ENCODE data around the gene SLC25A30. TPM values are rescaled to one million over a fixed set of nuclear protein-coding genes. Genes with fewer than 3 reads are reported as not detected.
"Not testable (repeated sequence)": the region's sequence is repeated elsewhere in the genome, so short reads cannot be mapped to it uniquely, and the experiment has no call there.

Gene SLC25A30
- total and polyA plus RNA-seq, 7 experiments from 2014 or later: 1.7 to 29.4 (median 19.3) TPM

GRCh38 chr13:45376651-45377050 lies 41.5 kb downstream of the SLC25A30 start:
- H3K4me3 Mint-ChIP-seq; H3K4me1 ChIP-seq (ENCODE audit: control insufficient read depth in 2 of 2, insufficient read depth in 2 of 2, low read length in 2 of 2); H3K9me3 ChIP-seq (ENCODE audit: control insufficient read depth in 2 of 3, low read length in 3 of 3); H3K4me3 ChIP-seq (ENCODE audit: low read length); H3K9me3 Mint-ChIP-seq; ATAC-seq; H3K27me3 Mint-ChIP-seq; H3K27me3 ChIP-seq (ENCODE audit: control insufficient read depth in 2 of 2, insufficient read depth in 2 of 2, low read length in 2 of 2); H3K36me3 Mint-ChIP-seq; H3K36me3 ChIP-seq (ENCODE audit: control insufficient read depth in 2 of 3, insufficient read depth in 3 of 3, low read length in 3 of 3); DNase-seq; intact Hi-C loops (cut with micrococcal nuclease); H3K27ac ChIP-seq (ENCODE audit: low read depth, low read length); H3K27ac Mint-ChIP-seq; CTCF ChIA-PET: not testable (repeated sequence)
- H3K4me1 Mint-ChIP-seq: peaks cover 0 to 19% (median 10%) of the 10 kb centered on the region in 7 donors
- POLR2A ChIA-PET: interaction anchor here (0.5 kb wide), 1 partner anchor 330 kb away, joined by 8 read pairs; no protein-coding TSS in a partner anchor

- DNase-seq: no peak
- Mint-ChIP-seq H3K27ac (no peak overlapping the region), H3K4me3 (no peak overlapping the region), H3K36me3 (peaks cover 0 to 3% (median 0%) of the 10 kb centered on the region in 5 donors), H3K4me1 (peaks cover 10 to 31% (median 20%) of the 10 kb centered on the region in 7 donors), H3K9me3 (no peaks in the 10 kb centered on the region), H3K27me3 (no peaks in the 10 kb centered on the region)
- no peak overlapping the region for H3K27ac ChIP-seq (ENCODE audit: low read depth, low read length)
- H3K36me3 ChIP-seq (ENCODE audit: control insufficient read depth in 2 of 3, insufficient read depth in 3 of 3, low read length in 3 of 3): no peaks in the 10 kb centered on the region
- ChIA-PET POLR2A (no interaction called here), CTCF (no interaction called here)
- H3K4me3 ChIP-seq (ENCODE audit: low read length): no peak overlapping the region
- no peaks in the 10 kb centered on the region for H3K9me3 ChIP-seq (ENCODE audit: control insufficient read depth in 2 of 3, low read length in 3 of 3)
- ATAC-seq: no peak
- no peaks in the 10 kb centered on the region for H3K27me3 ChIP-seq (ENCODE audit: control insufficient read depth in 2 of 2, insufficient read depth in 2 of 2, low read length in 2 of 2)
- intact Hi-C loops (cut with micrococcal nuclease): no loop called here
- peaks cover 5 to 6% of the 10 kb centered on the region in 2 donors for H3K4me1 ChIP-seq (ENCODE audit: control insufficient read depth in 2 of 2, insufficient read depth in 2 of 2, low read length in 2 of 2)
Measured at GRCh38 chr13:45374917-45375316, 43.3 kb downstream of the SLC25A30 start.

GRCh38 chr13:45373162-45373547 lies 45.0 kb downstream of the SLC25A30 start:
- no peaks in the 10 kb centered on the region for H3K27me3 ChIP-seq (ENCODE audit: control insufficient read depth in 2 of 2, insufficient read depth in 2 of 2, low read length in 2 of 2)
- H3K27ac ChIP-seq (ENCODE audit: low read depth, low read length): no peak overlapping the region
- H3K4me3 ChIP-seq (ENCODE audit: low read length): no peak overlapping the region
- ATAC-seq: no peak
- Mint-ChIP-seq H3K9me3 (no peaks in the 10 kb centered on the region), H3K4me1 (peaks cover 23 to 46% (median 35%) of the 10 kb centered on the region in 7 donors), H3K27ac (peak overlapping the region in 4 of 9 donors; percentile 15 to 49 (median 37)), H3K36me3 (peaks cover 0 to 10% (median 4%) of the 10 kb centered on the region in 5 donors), H3K27me3 (no peaks in the 10 kb centered on the region), H3K4me3 (no peak overlapping the region)
- ChIA-PET CTCF (interaction anchor here (0.6 to 1.7 kb wide), 2 partner anchors 26 to 88 kb away, joined by 3 to 4 read pairs; no protein-coding TSS in a partner anchor), POLR2A (no interaction called here)
- H3K9me3 ChIP-seq (ENCODE audit: control insufficient read depth in 2 of 3, low read length in 3 of 3): no peaks in the 10 kb centered on the region
- no peaks in the 10 kb centered on the region for H3K36me3 ChIP-seq (ENCODE audit: control insufficient read depth in 2 of 3, insufficient read depth in 3 of 3, low read length in 3 of 3)
- peaks cover 9 to 11% of the 10 kb centered on the region in 2 donors for H3K4me1 ChIP-seq (ENCODE audit: control insufficient read depth in 2 of 2, insufficient read depth in 2 of 2, low read length in 2 of 2)
- intact Hi-C loops (cut with micrococcal nuclease): no loop called here
- DNase-seq: no peak

- Histone ChIP-seq H3K4me1 (ENCODE audit: control insufficient read depth in 2 of 2, insufficient read depth in 2 of 2, low read length in 2 of 2) (peaks cover 16 to 18% of the 10 kb centered on the region in 2 donors), H3K4me3 (ENCODE audit: low read length) (no peak overlapping the region), H3K27me3 (ENCODE audit: control insufficient read depth in 2 of 2, insufficient read depth in 2 of 2, low read length in 2 of 2) (no peaks in the 10 kb centered on the region), H3K9me3 (ENCODE audit: control insufficient read depth in 2 of 3, low read length in 3 of 3) (no peaks in the 10 kb centered on the region), H3K36me3 (ENCODE audit: control insufficient read depth in 2 of 3, insufficient read depth in 3 of 3, low read length in 3 of 3) (no peaks in the 10 kb centered on the region), H3K27ac (ENCODE audit: low read depth, low read length) (no peak overlapping the region)
- no peak for DNase-seq
- Mint-ChIP-seq H3K9me3 (no peaks in the 10 kb centered on the region), H3K4me3 (no peak overlapping the region), H3K27ac (peak overlapping the region in 4 of 9 donors; percentile 15 to 49 (median 28)), H3K36me3 (peaks cover 0 to 11% (median 4%) of the 10 kb centered on the region in 5 donors), H3K4me1 (peaks cover 30 to 52% (median 40%) of the 10 kb centered on the region in 7 donors), H3K27me3 (no peaks in the 10 kb centered on the region)
- POLR2A ChIA-PET: interaction anchor here (1.3 to 8.6 kb wide), 2 partner anchors 33 to 111 kb away, joined by 4 to 112 read pairs; partner anchors contain the start of gene TPT1
- CTCF ChIA-PET: interaction anchor here (0.6 to 3.9 kb wide), 13 partner anchors 10 to 654 kb away, joined by 3 to 37 read pairs (median 4); partner anchors contain the start of gene COG3
- no peak for ATAC-seq
- intact Hi-C loops (cut with micrococcal nuclease): no loop called here
Measured at GRCh38 chr13:45372189-45373161, 45.7 kb downstream of the SLC25A30 start.

GRCh38 chr13:45370922-45371406 lies 47.2 kb downstream of the SLC25A30 start:
- H3K4me1 Mint-ChIP-seq: peaks cover 40 to 62% (median 49%) of the 10 kb centered on the region in 7 donors
- Histone ChIP-seq H3K4me1 (ENCODE audit: control insufficient read depth in 2 of 2, insufficient read depth in 2 of 2, low read length in 2 of 2) (peaks cover 20 to 25% of the 10 kb centered on the region in 2 donors), H3K36me3 (ENCODE audit: control insufficient read depth in 2 of 3, insufficient read depth in 3 of 3, low read length in 3 of 3) (no peaks in the 10 kb centered on the region), H3K9me3 (ENCODE audit: control insufficient read depth in 2 of 3, low read length in 3 of 3) (no peaks in the 10 kb centered on the region), H3K4me3 (ENCODE audit: low read length) (no peak overlapping the region), H3K27me3 (ENCODE audit: control insufficient read depth in 2 of 2, insufficient read depth in 2 of 2, low read length in 2 of 2) (no peaks in the 10 kb centered on the region), H3K27ac (ENCODE audit: low read depth, low read length) (no peak overlapping the region)
- H3K27me3 Mint-ChIP-seq: no peaks in the 10 kb centered on the region
- peak; percentile 33 for ATAC-seq
- intact Hi-C loops (cut with micrococcal nuclease): loop anchor here (1.0 kb wide), 4 partner anchors 23 to 119 kb away; partner anchors contain the start of genes COG3 (in 1 of the 2) and SLC25A30 (in 1 of the 2)
- peak overlapping the region in 3 of 9 donors; percentile 12 to 71 (median 25) for H3K27ac Mint-ChIP-seq
- peaks cover 0 to 14% (median 8%) of the 10 kb centered on the region in 5 donors for H3K36me3 Mint-ChIP-seq
- CTCF ChIA-PET: interaction anchor here (0.6 to 3.9 kb wide), 20 partner anchors 8 to 324 kb away, joined by 3 to 37 read pairs (median 4); partner anchors contain the start of gene COG3
- peak overlapping the region in 3 of 10 donors; percentile 11 to 37 (median 37) for H3K4me3 Mint-ChIP-seq
- POLR2A ChIA-PET: interaction anchor here (0.6 to 8.6 kb wide), 3 partner anchors 26 to 112 kb away, joined by 4 to 112 read pairs (median 4); partner anchors contain the start of gene TPT1
- DNase-seq: peak; percentile 16 to 64 (median 44)
- no peaks in the 10 kb centered on the region for H3K9me3 Mint-ChIP-seq

DNA sequence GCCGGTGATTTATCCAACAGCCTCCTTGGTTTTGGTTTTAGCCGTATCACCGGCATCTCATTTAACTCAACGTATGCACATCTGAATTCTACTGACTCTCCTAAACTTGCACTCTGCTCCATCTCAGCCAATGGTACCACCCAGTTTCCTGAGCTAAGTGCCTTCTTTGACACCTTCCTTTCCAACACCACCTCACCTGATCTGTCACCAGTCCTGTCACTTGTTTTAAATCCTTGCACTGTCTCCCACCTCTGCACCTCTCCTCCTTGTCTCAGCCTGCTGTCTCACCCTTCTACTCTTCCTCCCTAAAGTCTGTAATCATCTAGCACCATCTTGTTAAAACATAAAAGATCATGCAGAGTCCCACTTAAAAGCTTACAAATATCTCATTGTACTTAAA lies 49.1 kb downstream of the SLC25A30 start:
- H3K36me3 Mint-ChIP-seq: peaks cover 0 to 19% (median 9%) of the 10 kb centered on the region in 5 donors
- CTCF ChIA-PET: interaction anchor here (0.6 to 3.9 kb wide), 4 partner anchors 25 to 354 kb away, joined by 3 to 37 read pairs (median 4); no protein-coding TSS in a partner anchor
- peaks cover 0 to 5% (median 0%) of the 10 kb centered on the region in 11 donors for H3K9me3 Mint-ChIP-seq
- ATAC-seq (no peak), DNase-seq (no peak)
- peaks cover 20 to 25% of the 10 kb centered on the region in 2 donors for H3K4me1 ChIP-seq (ENCODE audit: control insufficient read depth in 2 of 2, insufficient read depth in 2 of 2, low read length in 2 of 2)
- H3K27me3 ChIP-seq (ENCODE audit: control insufficient read depth in 2 of 2, insufficient read depth in 2 of 2, low read length in 2 of 2): no peaks in the 10 kb centered on the region
- no peak overlapping the region for H3K4me3 ChIP-seq (ENCODE audit: low read length)
- H3K27me3 Mint-ChIP-seq: no peaks in the 10 kb centered on the region
- POLR2A ChIA-PET: interaction anchor here (1.0 to 8.6 kb wide), 3 partner anchors 29 to 96 kb away, joined by 3 to 112 read pairs (median 4); partner anchors contain the start of gene TPT1
- no peak overlapping the region for H3K27ac ChIP-seq (ENCODE audit: low read depth, low read length)
- H3K4me1 Mint-ChIP-seq: peaks cover 43 to 62% (median 49%) of the 10 kb centered on the region in 7 donors
- peak overlapping the region in 5 of 10 donors; percentile 2 to 74 (median 30) for H3K4me3 Mint-ChIP-seq
- no peaks in the 10 kb centered on the region for H3K36me3 ChIP-seq (ENCODE audit: control insufficient read depth in 2 of 3, insufficient read depth in 3 of 3, low read length in 3 of 3)
- intact Hi-C loops (cut with micrococcal nuclease): loop anchor here (5.0 to 10.0 kb wide), 2 partner anchors 37 to 926 kb away; no protein-coding TSS in a partner anchor
- H3K9me3 ChIP-seq (ENCODE audit: control insufficient read depth in 2 of 3, low read length in 3 of 3): no peaks in the 10 kb centered on the region
- peak overlapping the region; percentile 30 to 96 (median 89) for H3K27ac Mint-ChIP-seq

Data from naive thymus-derived CD4-positive, alpha-beta T cell (primary cell).